GM19023 (cell line): ENCODE data around the gene CSRP1.
"Not testable (repeated sequence)": the region's sequence is repeated elsewhere in the genome, so short reads cannot be mapped to it uniquely, and the experiment has no call there.

Source experiments
- ATAC-seq: cut with Tn5 transposase; IDR thresholded peaks from one replicate; pipeline ENCODE4 v1.9.1; 2021; ENCODE audit warnings: mild to moderate bottlenecking, moderate library complexity; ENCODE audit not compliant: unreplicated experiment

CSRP1 gene

DNA sequence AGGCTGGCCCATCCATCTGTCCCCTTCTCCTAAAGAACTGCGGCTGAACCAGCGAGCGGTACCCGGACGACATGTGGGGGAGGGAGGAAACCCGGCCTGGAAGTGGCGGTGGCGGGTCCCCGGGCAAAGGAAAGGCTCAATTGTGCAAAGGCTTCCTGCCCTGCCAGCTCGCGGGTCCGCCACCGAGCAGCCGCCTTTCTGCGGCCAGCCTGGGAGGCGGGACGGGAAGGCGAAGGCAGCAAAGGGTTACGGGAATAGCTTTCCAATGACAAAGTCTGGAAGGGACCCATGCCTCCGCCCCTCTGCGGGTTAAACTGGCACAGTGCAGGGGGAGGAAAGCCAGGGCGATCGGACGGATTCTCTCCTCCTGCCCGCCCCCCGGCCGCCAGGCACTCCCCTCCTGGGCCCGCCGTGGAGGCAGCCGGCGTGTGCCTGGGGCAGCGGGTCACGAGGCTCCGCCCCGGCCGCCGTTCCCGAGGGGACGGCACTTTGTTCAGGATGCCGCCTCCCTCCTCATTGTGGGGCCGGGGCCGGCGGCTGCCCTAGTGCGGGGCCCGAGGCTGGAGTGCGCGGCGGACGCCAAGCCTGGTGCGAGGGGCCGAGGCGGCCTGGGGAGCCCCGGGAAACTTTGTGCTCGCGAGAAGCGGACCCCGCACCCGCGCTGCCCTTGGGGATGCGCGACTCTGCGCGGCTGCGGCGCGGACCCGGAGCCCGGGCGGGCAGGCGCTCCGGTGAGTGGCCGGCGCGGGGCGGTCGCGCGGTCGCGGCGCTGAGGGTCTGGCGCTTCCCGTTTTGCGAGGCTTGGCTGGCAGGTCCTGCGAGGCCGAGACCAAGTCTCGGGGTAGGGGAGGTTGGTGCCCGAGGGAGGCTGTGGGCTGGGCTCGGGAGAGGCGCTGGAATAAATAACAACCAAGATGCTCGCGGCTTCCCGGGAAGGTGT lies 32.0 kb upstream of the CSRP1 start, which contains the start of gene NAV1:
Gene NAV1 (plus strand): TSS at position 516 of the 940 bp plus-strand sequence. CDS start 83,758 bp downstream, outside the sequence.
- no peak for ATAC-seq

GRCh38 chr1:201537891-201538611 lies 31.1 kb upstream of the CSRP1 start:
- no peak for ATAC-seq

DNA sequence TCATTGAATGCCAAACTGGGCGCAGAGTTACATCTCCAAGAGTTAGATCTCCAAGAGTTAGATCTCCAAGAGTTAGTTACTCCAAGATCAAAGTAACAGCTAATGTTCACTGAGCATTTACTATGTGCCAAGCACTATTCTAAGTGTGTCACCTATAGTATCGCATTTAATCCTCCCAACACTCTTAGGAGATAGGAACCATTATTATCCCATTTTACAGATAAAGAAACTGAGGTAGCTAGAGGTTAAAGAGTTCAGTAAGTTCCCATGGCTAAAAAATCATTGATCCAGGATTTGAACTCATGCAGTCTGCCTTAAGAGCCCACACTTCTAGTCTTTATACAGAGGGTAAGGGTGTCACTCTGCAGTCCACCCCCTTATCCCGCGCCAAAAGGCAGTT lies 30.5 kb upstream of the CSRP1 start:
- ATAC-seq = no peak

- no peak for ATAC-seq
Measured at GRCh38 chr1:201537028-201537427, 30.1 kb upstream of the CSRP1 start.

DNA sequence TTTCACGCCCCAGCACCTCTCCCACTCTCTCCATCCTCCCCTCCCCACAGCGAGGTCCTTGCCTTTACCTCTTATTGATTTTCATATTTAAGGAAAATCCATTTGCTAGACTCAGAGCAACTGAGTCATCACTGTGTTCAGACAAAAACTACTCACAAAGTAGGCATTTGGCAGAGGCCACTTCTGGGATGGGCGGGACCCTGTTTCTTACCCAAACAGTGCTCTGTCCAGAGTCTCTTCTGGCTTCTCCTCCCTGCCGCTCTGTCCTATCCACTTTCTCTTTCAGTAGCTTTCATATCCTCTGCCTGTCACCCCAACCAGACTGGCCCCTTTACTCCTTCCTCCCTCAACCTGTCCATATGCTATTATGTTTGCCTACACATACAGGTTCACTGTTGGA lies 29.6 kb upstream of the CSRP1 start:
- no peak for ATAC-seq

GRCh38 chr1:201535919-201536245 lies 29.0 kb upstream of the CSRP1 start:
- ATAC-seq = no peak

DNA sequence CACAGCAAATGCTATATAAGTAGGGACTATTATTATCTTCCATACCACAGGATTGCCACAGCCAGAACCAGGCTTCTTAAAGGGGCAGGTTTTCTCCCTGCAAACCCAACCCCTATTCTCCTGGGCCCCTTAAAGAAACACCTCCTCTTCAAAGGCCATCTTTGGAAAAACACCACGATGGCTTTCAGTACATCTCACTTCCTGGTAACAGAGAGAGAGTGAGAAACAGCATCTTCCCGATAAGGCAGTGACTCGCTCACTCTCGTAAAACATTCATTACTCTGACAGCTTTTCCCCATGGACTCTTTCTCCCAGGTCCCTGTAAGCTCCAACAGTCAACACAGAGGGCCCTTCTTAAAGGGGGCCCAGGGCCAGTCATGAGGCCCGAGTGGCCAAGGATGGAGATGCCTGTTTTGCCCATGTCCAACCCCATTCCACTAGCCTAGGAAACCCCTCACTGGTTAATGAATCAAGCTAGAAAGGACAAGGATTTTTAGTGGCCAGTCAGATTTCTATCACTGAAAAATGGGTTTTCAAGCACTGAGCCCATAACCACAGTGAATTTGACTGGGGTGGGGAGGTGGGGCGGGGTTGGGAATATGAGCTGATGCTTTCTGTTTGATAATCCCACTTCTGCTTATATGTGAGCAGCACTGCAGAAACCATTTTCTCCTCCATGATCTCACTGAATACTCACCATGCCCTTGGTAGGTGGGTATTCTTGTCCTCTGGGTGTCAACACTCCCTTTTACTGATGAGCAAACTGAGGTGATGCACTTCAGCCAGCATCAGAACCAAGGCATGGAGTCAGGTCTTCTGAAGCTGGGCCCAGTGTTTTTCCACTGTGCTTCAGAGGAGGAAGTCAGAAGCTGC lies 28.4 kb upstream of the CSRP1 start:
- no peak for ATAC-seq

- ATAC-seq = no peak
Measured at GRCh38 chr1:201533836-201534235, 26.9 kb upstream of the CSRP1 start.

DNA sequence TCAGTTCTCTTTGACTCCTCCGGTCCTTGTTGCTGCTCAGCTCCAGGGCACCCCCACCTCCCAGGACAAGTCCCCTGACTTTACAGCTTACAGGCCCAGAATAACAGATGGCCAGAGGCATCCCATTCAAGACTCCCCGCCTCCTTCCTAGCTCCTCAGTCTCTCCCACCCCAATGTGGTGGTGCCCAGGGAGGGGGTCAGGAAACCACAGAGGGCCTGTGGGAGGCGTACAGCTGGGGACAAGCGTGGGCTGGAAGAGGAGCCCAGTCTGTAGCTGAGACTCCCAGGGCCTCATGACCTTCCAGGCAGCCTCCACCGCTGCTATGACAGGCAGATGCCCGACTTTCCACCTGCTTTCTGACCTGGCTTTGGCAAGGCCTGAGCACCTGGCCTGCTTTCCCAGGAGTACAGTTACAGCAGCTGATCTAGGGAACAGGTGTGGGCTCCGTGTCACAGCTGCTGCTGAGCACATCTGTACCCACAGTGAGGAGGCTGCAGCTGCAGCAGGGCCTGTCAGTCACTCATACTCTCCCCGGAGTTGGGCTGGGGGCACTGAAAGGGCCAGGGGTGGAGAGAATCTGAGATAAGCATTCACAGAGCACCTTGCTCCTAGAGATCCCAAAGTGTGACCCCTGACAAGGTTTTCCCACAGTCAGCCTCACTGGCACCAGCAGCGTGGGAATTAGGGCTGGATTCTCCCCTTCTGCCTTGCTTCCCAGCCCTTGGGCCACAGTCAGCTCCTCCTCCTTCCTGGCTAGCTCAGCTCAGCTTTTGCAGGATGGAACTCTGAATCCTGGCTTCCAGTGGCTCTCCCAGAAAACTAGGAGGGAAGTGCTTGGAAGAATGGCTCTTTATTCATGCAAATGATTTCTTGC lies 24.9 kb upstream of the CSRP1 start:
- ATAC-seq = no peak

DNA sequence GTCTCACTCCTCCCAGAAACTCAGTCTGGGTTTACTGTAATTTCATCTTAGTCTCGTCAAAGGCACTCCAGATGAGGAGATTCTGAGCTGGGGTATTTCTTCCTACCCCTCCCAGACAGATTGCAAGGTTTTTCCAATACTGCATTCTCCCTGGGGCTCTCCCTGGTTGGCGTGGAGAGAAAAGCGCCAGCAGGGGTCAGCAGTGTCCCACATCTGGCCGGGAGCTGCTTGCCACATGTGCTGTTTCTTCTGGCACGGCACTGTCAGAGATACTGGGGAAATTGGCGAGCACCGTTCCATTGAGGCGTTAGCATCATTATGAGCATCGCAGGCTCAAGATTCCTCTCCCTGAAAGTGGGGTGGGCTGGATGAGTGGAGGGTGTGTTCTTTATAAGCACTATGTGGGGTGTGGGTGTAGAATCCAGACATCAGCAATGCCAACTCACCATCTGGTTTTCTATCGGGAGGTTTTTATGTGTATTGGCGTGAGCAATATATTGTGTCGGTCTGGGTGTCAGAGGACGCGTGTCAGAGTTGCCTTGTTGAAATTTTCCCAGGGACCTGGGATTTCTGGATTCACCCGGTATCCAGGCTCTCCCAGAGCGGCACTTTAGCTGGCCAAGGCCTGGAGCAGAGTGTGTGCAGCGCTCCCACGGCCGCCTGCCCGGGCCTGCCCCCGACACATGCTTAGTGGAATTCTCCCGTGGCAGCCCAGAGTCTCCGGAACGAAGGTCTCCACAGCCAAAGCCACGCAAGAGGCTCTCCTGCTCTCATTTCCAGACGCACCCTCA lies 24.0 kb upstream of the CSRP1 start:
- no peak for ATAC-seq

DNA sequence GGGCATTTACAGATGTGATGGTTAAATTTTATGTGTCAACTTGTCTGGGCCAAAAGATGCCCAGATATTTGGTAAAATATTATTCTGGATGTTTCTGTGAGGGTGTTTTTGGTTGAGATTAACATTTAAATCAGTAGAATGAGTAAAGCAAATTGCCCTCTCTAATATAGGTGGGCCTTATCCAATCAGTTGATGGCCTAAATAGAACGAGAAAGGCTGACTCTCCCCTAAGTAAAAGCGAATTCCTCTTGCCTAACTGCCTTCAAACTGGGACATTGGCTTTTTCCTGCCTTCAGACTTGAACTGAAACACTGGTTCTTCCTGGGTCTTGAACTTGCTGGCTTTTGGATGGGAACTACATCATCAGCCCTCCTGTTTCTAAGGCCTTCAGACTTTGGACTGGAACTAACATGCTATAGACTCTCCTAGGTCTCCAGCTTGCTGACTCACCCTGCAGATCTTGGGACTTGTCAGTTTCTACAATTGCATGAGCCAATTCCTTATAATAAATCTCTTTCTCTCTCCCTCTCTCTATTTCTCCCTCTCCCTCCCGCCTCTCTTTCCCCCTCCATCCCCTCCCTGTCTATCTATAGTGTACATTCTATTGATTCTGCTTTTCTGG lies 21.8 kb upstream of the CSRP1 start:
- no peak for ATAC-seq

- no peak for ATAC-seq
Measured at GRCh38 chr1:201527879-201528278, 21.0 kb upstream of the CSRP1 start.

DNA sequence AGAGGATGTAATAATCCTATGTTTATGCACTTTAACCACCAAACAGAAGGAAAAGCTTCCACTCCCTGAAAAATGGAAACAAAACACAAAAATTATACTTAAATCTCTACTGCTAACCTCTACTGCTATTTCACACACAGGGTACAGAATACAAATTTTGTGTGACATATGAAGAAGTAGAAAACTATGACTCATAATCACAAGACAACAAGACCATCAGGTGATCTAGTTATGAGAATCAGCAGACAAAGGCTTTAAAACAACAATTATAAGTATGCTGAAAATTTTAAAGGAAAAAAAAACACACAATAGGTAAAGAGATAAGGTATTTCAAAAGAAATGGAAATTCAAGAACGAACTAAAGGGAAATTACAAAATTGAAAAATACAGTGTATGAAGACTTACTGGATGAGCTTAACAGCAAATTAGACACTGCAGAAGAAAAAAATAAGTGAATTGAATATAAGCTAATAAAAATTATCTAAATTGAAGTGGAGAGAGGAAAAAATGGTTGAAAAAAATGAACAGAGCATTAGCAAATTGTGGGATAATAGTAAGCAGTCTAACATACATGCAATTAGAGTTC lies 18.4 kb upstream of the CSRP1 start:
- no peak for ATAC-seq

- not testable (repeated sequence) for ATAC-seq
Measured at GRCh38 chr1:201520046-201520575, 13.2 kb upstream of the CSRP1 start.

DNA sequence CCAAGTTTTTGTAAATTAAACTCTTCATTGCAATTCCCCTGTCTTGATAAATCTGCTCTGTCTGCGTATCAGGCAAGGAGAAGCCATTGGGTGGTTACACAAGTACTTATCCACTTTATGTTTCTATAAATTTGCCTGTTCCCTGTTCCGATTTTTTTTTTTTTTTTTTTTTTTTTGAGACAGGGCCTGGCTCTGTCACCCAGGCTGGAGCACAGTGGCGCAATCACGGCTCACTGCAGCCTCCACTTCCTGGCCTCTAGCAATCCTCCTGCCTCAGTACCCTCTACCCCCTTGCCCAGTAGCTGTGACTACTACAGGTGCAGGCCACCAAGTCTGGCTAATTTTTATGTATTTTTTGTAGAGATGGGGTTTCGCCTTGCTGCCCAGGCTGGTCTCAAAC lies 11.1 kb upstream of the CSRP1 start:
- no peak for ATAC-seq

DNA sequence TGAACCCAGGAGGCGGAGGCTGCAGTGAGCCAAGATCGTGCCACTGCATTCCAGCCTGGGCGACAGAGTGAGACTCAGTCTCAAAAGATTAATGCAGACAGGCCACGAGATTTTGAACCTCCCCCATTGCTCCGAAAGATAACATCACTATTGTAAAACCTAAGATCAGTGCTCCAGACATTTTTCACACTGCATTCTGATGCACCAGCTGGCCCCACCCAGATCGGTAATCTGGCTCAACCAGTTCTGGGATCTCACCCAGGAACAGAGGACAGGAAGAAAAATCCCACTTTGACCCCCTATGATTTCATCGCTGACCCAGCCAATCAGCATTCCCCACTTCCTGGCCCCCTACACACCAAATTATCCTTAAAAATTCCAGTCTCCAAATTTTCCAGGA lies 10.7 kb upstream of the CSRP1 start:
- ATAC-seq = no peak

DNA sequence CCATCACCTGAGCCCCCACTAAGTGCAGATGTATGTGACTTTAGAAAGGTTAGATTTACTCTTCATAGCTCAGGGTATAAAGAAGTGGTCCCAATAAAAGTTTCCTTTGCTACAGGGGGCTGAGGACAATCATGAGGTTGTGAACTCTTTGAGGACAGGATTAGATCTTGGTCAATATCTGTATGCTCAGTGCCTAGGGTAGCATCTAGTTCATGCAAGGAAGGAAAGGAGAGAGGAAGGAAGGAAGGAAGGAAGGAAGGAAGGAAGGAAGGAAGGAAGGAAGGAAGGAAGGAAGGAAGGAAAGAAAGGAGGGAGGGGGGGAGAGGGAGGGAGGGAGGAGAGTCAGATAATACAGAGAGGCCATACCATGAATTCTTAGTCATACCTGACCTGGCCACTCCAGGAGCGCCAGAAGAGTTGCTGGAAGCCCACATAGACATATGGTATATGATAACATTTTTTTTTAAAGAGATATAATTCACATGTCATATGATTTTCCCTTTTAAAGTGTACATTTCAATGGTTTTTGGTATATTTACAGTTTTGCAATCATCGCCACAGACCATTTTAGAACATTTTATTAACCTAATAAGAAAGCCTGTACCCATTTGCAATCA lies 9.7 kb upstream of the CSRP1 start:
- ATAC-seq = no peak

DNA sequence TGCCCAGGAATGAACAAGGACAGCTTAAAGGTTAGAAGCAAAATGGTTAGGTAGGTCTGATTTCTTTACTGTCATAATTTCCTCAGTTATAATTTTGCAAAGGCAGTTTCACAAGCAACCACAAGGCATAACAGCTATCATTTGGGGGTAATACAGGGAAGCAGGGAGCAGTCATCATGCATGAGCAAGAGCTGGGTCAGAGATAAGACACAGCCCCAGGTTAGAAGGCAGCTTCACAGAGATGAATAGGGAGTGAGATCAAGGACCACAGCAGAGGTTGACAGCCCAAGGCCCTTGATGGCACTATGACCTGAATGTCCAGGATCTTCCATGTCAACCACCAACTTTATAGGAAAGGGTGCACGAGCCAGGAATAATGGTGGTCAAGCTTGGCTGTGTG lies 9.0 kb upstream of the CSRP1 start:
- no peak for ATAC-seq
